NCI-H526 (cell line): ENCODE data around the gene SOCS6.
"Not testable (repeated sequence)": the region's sequence is repeated elsewhere in the genome, so short reads cannot be mapped to it uniquely, and the experiment has no call there.

ENCODE experiments used
- DNase-seq, 2 experiments: peaks; one replicate each; lab custom pipeline; 2025; lab: John Stamatoyannopoulos, UW

SOCS6 gene

GRCh38 chr18:70322928-70323327 is 34.1 kb downstream of the SOCS6 start:
- DNase-seq: no peak

- no peak for DNase-seq
Measured at GRCh38 chr18:70324897-70325296, 36.1 kb downstream of the SOCS6 start.

- no peak for DNase-seq
Measured at GRCh38 chr18:70326255-70326654, 37.4 kb downstream of the SOCS6 start.

GRCh38 chr18:70328169-70328568 is 39.3 kb downstream of the SOCS6 start:
- no peak for DNase-seq

GRCh38 chr18:70329071-70329470 is 40.2 kb downstream of the SOCS6 start:
- DNase-seq: no peak

GRCh38 chr18:70330887-70331286 is 42.0 kb downstream of the SOCS6 start:
- no peak for DNase-seq

- no peak for DNase-seq
Measured at GRCh38 chr18:70331456-70332097, 42.7 kb downstream of the SOCS6 start.

- DNase-seq: no peak
Measured at GRCh38 chr18:70332694-70333093, 43.8 kb downstream of the SOCS6 start.

GRCh38 chr18:70333316-70333715 is 44.5 kb downstream of the SOCS6 start:
- no peak for DNase-seq

- DNase-seq: no peak
Measured at GRCh38 chr18:70333757-70334156, 44.9 kb downstream of the SOCS6 start.

- no peak for DNase-seq
Measured at GRCh38 chr18:70334264-70334663, 45.4 kb downstream of the SOCS6 start.

- DNase-seq: peak in 1 of 2 experiments; percentile 11
Measured at GRCh38 chr18:70334728-70335329, 46.0 kb downstream of the SOCS6 start.

GRCh38 chr18:70335892-70336726 is 47.3 kb downstream of the SOCS6 start:
- no peak for DNase-seq

- no peak for DNase-seq
Measured at GRCh38 chr18:70337139-70337972, 48.5 kb downstream of the SOCS6 start.

- no peak for DNase-seq
Measured at GRCh38 chr18:70338890-70339289, 50.0 kb downstream of the SOCS6 start.

GRCh38 chr18:70339915-70340314 is 51.1 kb downstream of the SOCS6 start:
- DNase-seq: no peak

GRCh38 chr18:70348481-70348880 is 59.6 kb downstream of the SOCS6 start:
- not testable (repeated sequence) for DNase-seq

GRCh38 chr18:70349316-70349715 is 60.5 kb downstream of the SOCS6 start:
- DNase-seq: no peak

GRCh38 chr18:70354080-70354479 is 65.2 kb downstream of the SOCS6 start:
- DNase-seq: no peak

- DNase-seq: no peak
Measured at GRCh38 chr18:70354771-70355170, 65.9 kb downstream of the SOCS6 start.

- no peak for DNase-seq
Measured at GRCh38 chr18:70355620-70356385, 67.0 kb downstream of the SOCS6 start.

- DNase-seq: not testable (repeated sequence)
Measured at GRCh38 chr18:70358105-70358406, 69.2 kb downstream of the SOCS6 start.
